Measurements from ENCODE around the gene LEMD2. TPM values are rescaled to one million over a fixed set of nuclear protein-coding genes. Genes with fewer than 3 reads are reported as not detected.

The LEMD2 gene
- total RNA-seq, 1 experiment from 2014 or later, result 34.1 TPM

Other genes with a start within 250 kb of the LEMD2 start
- 26.4 and 34.8 TPM in 2 replicates for gene BAK1, start 208.9 kb downstream of the LEMD2 start, total RNA-seq (2014; rRNA removed; shearing (Covaris generic))
- 24.4 and 27.9 TPM in 2 replicates for gene ITPR3, start 167.8 kb downstream of the LEMD2 start, total RNA-seq (2014; rRNA removed; shearing (Covaris generic))
- gene UQCC2, start 77.4 kb downstream of the LEMD2 start, total RNA-seq (2014; rRNA removed; shearing (Covaris generic)), result 58.2 and 66.4 TPM in 2 replicates
- gene IP6K3, start 42.2 kb downstream of the LEMD2 start, total RNA-seq (2014; rRNA removed; shearing (Covaris generic)), result 0.36 and 1.1 TPM in 2 replicates
- gene MLN, start 14.9 kb upstream of the LEMD2 start, total RNA-seq (2014; rRNA removed; shearing (Covaris generic)), result not detected in 2 replicates

All from RPMI7951 (cell line).